Type B pancreatic cell (in vitro differentiated cells): ENCODE measurements around the gene OR52B6. TPM values are rescaled to one million over a fixed set of nuclear protein-coding genes. Genes with fewer than 3 reads are reported as not detected.
"Not testable (repeated sequence)": the region's sequence is repeated elsewhere in the genome, so short reads cannot be mapped to it uniquely, and the experiment has no call there.

ENCODE experiments used
- DNase-seq: peaks from one replicate; pipeline ENCODE4 v3.0.0; 2021; ENCODE audit warnings: mixed read lengths; ENCODE audit not compliant: unreplicated experiment; ENCODE audit errors: extremely low spot score
- H3K27ac Mint-ChIP-seq: 2 replicates; pipeline ENCODE4 v1.8.0; 2021; ENCODE audit warnings: mild to moderate bottlenecking, mixed read lengths
- H3K27me3 Mint-ChIP-seq: 2 replicates; pipeline ENCODE4 v1.8.0; 2021; ENCODE audit warnings: mixed read lengths
- H3K36me3 Mint-ChIP-seq: 2 replicates; pipeline ENCODE4 v1.8.0; 2021; ENCODE audit warnings: mixed read lengths
- H3K4me1 Mint-ChIP-seq: one replicate; pipeline ENCODE4 v1.8.0; 2021; ENCODE audit warnings: mixed read lengths; ENCODE audit not compliant: unreplicated experiment
- H3K4me3 Mint-ChIP-seq: 2 replicates; pipeline ENCODE4 v1.8.0; 2021; ENCODE audit warnings: mild to moderate bottlenecking, mixed read lengths
- H3K9me3 Mint-ChIP-seq: 2 replicates; pipeline ENCODE4 v1.8.0; 2021; ENCODE audit warnings: mixed read lengths
- CTCF ChIP-seq: fragments of 200-600 bp; sonication (generic); conservative IDR thresholded peaks from 2 replicates; pipeline ENCODE4 v1.5.0; 2021; ENCODE audit warnings: antibody characterized with exemption, mild to moderate bottlenecking
- total RNA-seq: library from RNA; stranded (reverse); gene quantifications from 2 replicates; pipeline ENCODE4 v1.2.1, GENCODE V29; 2021; ENCODE audit warnings: low replicate concordance

Gene OR52B6
- total RNA-seq, 1 donor from 2014 or later = not detected

- Mint-ChIP-seq H3K9me3 (no peaks in the 10 kb centered on the region), H3K4me3 (no peak overlapping the region), H3K27me3 (no peaks in the 10 kb centered on the region), H3K36me3 (no peaks in the 10 kb centered on the region), H3K4me1 (no peaks in the 10 kb centered on the region), H3K27ac (no peak overlapping the region)
- TF ChIP-seq CTCF = no peak
- no peak for DNase-seq
These were observed 3.6 kb upstream of the OR52B6 start for GRCh38 chr11:5577101-5577500.

- H3K36me3 Mint-ChIP-seq = no peaks in the 10 kb centered on the region
- TF ChIP-seq CTCF = no peak
- no peak overlapping the region for H3K27ac Mint-ChIP-seq
- no peaks in the 10 kb centered on the region for H3K4me1 Mint-ChIP-seq
- H3K4me3 Mint-ChIP-seq = no peak overlapping the region
- DNase-seq = no peak
- no peaks in the 10 kb centered on the region for H3K27me3 Mint-ChIP-seq
- H3K9me3 Mint-ChIP-seq = no peaks in the 10 kb centered on the region
These were observed 337 bp downstream of the OR52B6 start for GRCh38 chr11:5581014-5581413.

- H3K9me3 Mint-ChIP-seq, H3K27ac Mint-ChIP-seq, H3K4me3 Mint-ChIP-seq, H3K4me1 Mint-ChIP-seq, H3K27me3 Mint-ChIP-seq, DNase-seq, H3K36me3 Mint-ChIP-seq: not testable (repeated sequence)
These were observed 3.8 kb downstream of the OR52B6 start for GRCh38 chr11:5584458-5584857.

- H3K4me3 Mint-ChIP-seq, H3K9me3 Mint-ChIP-seq, H3K27ac Mint-ChIP-seq, H3K36me3 Mint-ChIP-seq, DNase-seq, H3K27me3 Mint-ChIP-seq, H3K4me1 Mint-ChIP-seq: not testable (repeated sequence)
These were observed 9.2 kb downstream of the OR52B6 start for GRCh38 chr11:5589906-5590305.

GRCh38 chr11:5591613-5592012 is 10.9 kb downstream of the OR52B6 start:
- Mint-ChIP-seq H3K4me1 (peaks cover 13% of the 10 kb centered on the region), H3K27me3 (no peaks in the 10 kb centered on the region), H3K27ac (no peak overlapping the region), H3K9me3 (no peaks in the 10 kb centered on the region), H3K36me3 (no peaks in the 10 kb centered on the region), H3K4me3 (no peak overlapping the region)
- DNase-seq = no peak
- TF ChIP-seq CTCF = no peak

- Mint-ChIP-seq H3K9me3 (no peaks in the 10 kb centered on the region), H3K4me3 (no peak overlapping the region), H3K27ac (no peak overlapping the region), H3K27me3 (no peaks in the 10 kb centered on the region), H3K36me3 (no peaks in the 10 kb centered on the region), H3K4me1 (peaks cover 22% of the 10 kb centered on the region)
- DNase-seq = no peak
- no peak for TF ChIP-seq CTCF
These were observed 11.9 kb downstream of the OR52B6 start for GRCh38 chr11:5592615-5593014.

- Mint-ChIP-seq H3K27ac (no peak overlapping the region), H3K9me3 (no peaks in the 10 kb centered on the region), H3K27me3 (no peaks in the 10 kb centered on the region), H3K36me3 (no peaks in the 10 kb centered on the region), H3K4me3 (no peak overlapping the region), H3K4me1 (peaks cover 27% of the 10 kb centered on the region)
- TF ChIP-seq CTCF = no peak
- DNase-seq = no peak
These were observed 12.5 kb downstream of the OR52B6 start for GRCh38 chr11:5593146-5593545.
